Hematopoietic multipotent progenitor cell treated with erythropoietin and hydrocortisone succinate and interleukin-3 and kit ligand, for 6 days (in vitro differentiated cells): ENCODE results near the gene BBOF1.

ENCODE experiments used
- DNase-seq: peaks from one replicate; pipeline ENCODE4 v3.0.0-alpha.2; 2015

BBOF1 gene

GRCh38 chr14:74034572-74034971 lies 15.4 kb downstream of the BBOF1 start:
- no peak for DNase-seq

GRCh38 chr14:74035556-74035955 lies 16.4 kb downstream of the BBOF1 start:
- DNase-seq = no peak

GRCh38 chr14:74038020-74038859 lies 19.1 kb downstream of the BBOF1 start:
- DNase-seq = peak; percentile 79

GRCh38 chr14:74042296-74042695 lies 23.1 kb downstream of the BBOF1 start:
- no peak for DNase-seq

GRCh38 chr14:74045522-74045921 lies 26.4 kb downstream of the BBOF1 start:
- no peak for DNase-seq

GRCh38 chr14:74048281-74048680 lies 29.1 kb downstream of the BBOF1 start:
- DNase-seq = peak; percentile 17

GRCh38 chr14:74049876-74050495 lies 30.8 kb downstream of the BBOF1 start:
- peak; percentile 22 for DNase-seq

- peak; percentile 27 for DNase-seq
Observed at GRCh38 chr14:74062809-74063150, 43.6 kb downstream of the BBOF1 start.

- DNase-seq = no peak
Observed at GRCh38 chr14:74064426-74064825, 45.3 kb downstream of the BBOF1 start.

GRCh38 chr14:74064883-74065282 lies 45.7 kb downstream of the BBOF1 start:
- no peak for DNase-seq

- peak; percentile 55 for DNase-seq
Observed at GRCh38 chr14:74065746-74066575, 46.8 kb downstream of the BBOF1 start.

- no peak for DNase-seq
Observed at GRCh38 chr14:74077401-74077800, 58.3 kb downstream of the BBOF1 start.

GRCh38 chr14:74080820-74081460 lies 61.8 kb downstream of the BBOF1 start:
- DNase-seq = no peak

GRCh38 chr14:74081491-74081890 lies 62.3 kb downstream of the BBOF1 start:
- no peak for DNase-seq

- DNase-seq = no peak
Observed at GRCh38 chr14:74083161-74083560, 64.0 kb downstream of the BBOF1 start.

GRCh38 chr14:74083784-74084276 lies 64.7 kb downstream of the BBOF1 start:
- no peak for DNase-seq

- DNase-seq = peak; percentile 100
Observed at GRCh38 chr14:74084277-74085046, 65.3 kb downstream of the BBOF1 start, which contains the start of the genes ALDH6A1 and LIN52. ALDH6A1 (minus strand) TSS chr14:74084453; CDS start chr14:74084394, 59 bp downstream. LIN52 (plus strand) TSS chr14:74084956; CDS start chr14:74084975, 19 bp downstream.

- peak; percentile 55 for DNase-seq
Observed at GRCh38 chr14:74085047-74085637, 66.0 kb downstream of the BBOF1 start.

GRCh38 chr14:74085828-74086227 lies 66.7 kb downstream of the BBOF1 start:
- DNase-seq = no peak

- peak; percentile 47 for DNase-seq
Observed at GRCh38 chr14:74089251-74090020, 70.3 kb downstream of the BBOF1 start.

GRCh38 chr14:74105381-74105780 lies 86.2 kb downstream of the BBOF1 start:
- no peak for DNase-seq
